ENCODE data around the gene ZSWIM1. TPM values are rescaled to one million over a fixed set of nuclear protein-coding genes. Genes with fewer than 3 reads are reported as not detected.

The ZSWIM1 gene
- total and polyA plus RNA-seq, 2 of the 13 experiments (the other 11 are each of a cell fraction or from before 2014, with no cell fraction given): 9.5 to 11.7 TPM

DNA sequence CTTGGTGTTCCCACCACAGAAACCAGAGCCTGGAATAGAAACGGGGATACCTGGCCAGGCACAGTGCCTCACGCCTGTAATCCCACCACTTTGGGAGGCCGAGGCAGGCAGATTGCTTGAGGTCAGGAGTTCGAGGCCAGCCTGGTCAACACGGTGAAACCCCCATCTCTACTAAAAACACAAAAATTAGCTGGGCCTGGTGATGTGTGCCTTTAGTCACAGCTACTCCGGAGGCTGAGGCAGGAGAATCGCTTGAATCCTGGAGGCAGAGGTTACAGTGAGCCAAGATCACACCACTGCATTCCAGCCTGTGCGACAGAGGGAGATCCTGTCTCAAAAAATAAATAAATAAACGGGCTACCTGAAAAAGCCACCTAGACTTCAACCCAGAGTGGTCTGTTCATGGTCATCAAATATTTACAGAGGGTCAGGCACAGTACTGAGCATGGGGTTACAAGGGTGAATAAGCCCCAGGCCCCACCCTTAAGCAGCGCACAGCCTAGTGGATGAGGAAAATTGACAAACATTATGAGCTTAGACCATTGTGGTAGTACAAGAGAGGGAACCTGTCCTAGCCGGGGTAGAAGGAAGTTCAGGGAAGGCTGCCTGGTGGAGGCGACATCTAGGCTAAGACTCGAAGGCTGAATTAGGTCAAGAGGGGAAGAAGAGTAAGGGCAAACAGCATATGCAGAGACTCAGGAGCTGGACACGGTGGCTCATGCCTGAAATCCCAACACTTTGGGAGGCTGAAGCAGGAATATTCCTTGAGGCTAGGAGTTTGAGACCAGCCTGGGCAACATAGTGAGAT is 46.2 kb downstream of the ZSWIM1 start (continued):
- TF ChIP-seq, protein P1, sequence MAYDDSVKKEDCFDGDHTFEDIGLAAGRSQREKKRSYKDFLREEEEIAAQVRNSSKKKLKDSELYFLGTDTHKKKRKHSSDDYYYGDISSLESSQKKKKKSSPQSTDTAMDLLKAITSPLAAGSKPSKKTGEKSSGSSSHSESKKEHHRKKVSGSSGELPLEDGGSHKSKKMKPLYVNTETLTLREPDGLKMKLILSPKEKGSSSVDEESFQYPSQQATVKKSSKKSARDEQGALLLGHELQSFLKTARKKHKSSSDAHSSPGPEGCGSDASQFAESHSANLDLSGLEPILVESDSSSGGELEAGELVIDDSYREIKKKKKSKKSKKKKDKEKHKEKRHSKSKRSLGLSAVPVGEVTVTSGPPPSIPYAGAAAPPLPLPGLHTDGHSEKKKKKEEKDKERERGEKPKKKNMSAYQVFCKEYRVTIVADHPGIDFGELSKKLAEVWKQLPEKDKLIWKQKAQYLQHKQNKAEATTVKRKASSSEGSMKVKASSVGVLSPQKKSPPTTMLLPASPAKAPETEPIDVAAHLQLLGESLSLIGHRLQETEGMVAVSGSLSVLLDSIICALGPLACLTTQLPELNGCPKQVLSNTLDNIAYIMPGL (CRISPR knock-in tag; IDR thresholded peaks at IDR 0.05; ENCODE audit: borderline replicate concordance in 1 of 2, low read depth in 1 of 2): peak; percentile 68 to 77
- TF ChIP-seq SIX4 (CRISPR knock-in tag; IDR thresholded peaks at IDR 0.05) (peak; percentile 81), ZNF205 (CRISPR knock-in tag; IDR thresholded peaks at IDR 0.05) (peak; percentile 95), ZFP90 (CRISPR knock-in tag; IDR thresholded peaks at IDR 0.05; ENCODE audit: borderline replicate concordance) (0 out of 2 replicates have a peak, but pooled peaks have one; percentile 11), ZSCAN9 (CRISPR knock-in tag; IDR thresholded peaks at IDR 0.05; ENCODE audit: borderline replicate concordance) (peak; percentile 88), ZBTB3 (CRISPR knock-in tag; IDR thresholded peaks at IDR 0.05; ENCODE audit: borderline replicate concordance, low read depth) (peak; percentile 87), KLF9 (CRISPR knock-in tag; IDR thresholded peaks at IDR 0.05; ENCODE audit: low read depth) (no peak), TSC22D2 (CRISPR knock-in tag; IDR thresholded peaks at IDR 0.05; ENCODE audit: borderline replicate concordance) (peak; percentile 93), ZNF333 (CRISPR knock-in tag; IDR thresholded peaks at IDR 0.05; ENCODE audit: borderline replicate concordance) (no peak; the same call in 1 of the 2 replicates), WIZ (CRISPR knock-in tag; IDR thresholded peaks at IDR 0.05) (0 out of 2 replicates have a peak, but pooled peaks have one; percentile 36), SUZ12 (IDR thresholded peaks at IDR 0.05; ENCODE audit: low read depth, low read length) (no peak), MXI1 (IDR thresholded peaks at IDR 0.05; ENCODE audit: borderline replicate concordance, low read depth, low read length) (peak; percentile 72; the same call in 1 of the 3 replicates), ZNF282 (IDR thresholded peaks at IDR 0.05; ENCODE audit: partially characterized antibody) (no peak), NR2F6 (IDR thresholded peaks at IDR 0.05) (peak; percentile 91), NR2F6 (CRISPR knock-in tag; IDR thresholded peaks at IDR 0.05) (peak; percentile 93), HNF4G (IDR thresholded peaks at IDR 0.05; ENCODE audit: borderline replicate concordance, low read depth, low read length) (peak; percentile 83), HNF4G (CRISPR knock-in tag; IDR thresholded peaks at IDR 0.05; ENCODE audit: borderline replicate concordance, low read depth) (peak; percentile 74; the same call in 1 of the 2 replicates), HNF4A (CRISPR knock-in tag; IDR thresholded peaks at IDR 0.05) (peak; percentile 92), ZSCAN31 (CRISPR knock-in tag; IDR thresholded peaks at IDR 0.05; ENCODE audit: low read depth) (no peak; the same call in 1 of the 2 replicates), ZNF746 (CRISPR knock-in tag; IDR thresholded peaks at IDR 0.05) (peak; percentile 82), ZNF749 (CRISPR knock-in tag; IDR thresholded peaks at IDR 0.05; ENCODE audit: borderline replicate concordance) (peak; percentile 59; the same call in 1 of the 2 replicates), ATF7-NPFF (CRISPR knock-in tag; IDR thresholded peaks at IDR 0.05; ENCODE audit: low read depth) (0 out of 2 replicates have a peak, but pooled peaks have one; percentile 8), ZNF180 (CRISPR knock-in tag; IDR thresholded peaks at IDR 0.05; ENCODE audit: borderline replicate concordance, low read depth) (peak; percentile 19; the same call in 1 of the 2 replicates), ZNF274 (CRISPR knock-in tag; IDR thresholded peaks at IDR 0.05) (peak; percentile 49; the same call in 1 of the 2 replicates), YEATS4 (CRISPR knock-in tag; IDR thresholded peaks at IDR 0.05; ENCODE audit: borderline replicate concordance) (peak; percentile 56; the same call in 1 of the 2 replicates)
- TF ChIP-seq, protein P2, sequence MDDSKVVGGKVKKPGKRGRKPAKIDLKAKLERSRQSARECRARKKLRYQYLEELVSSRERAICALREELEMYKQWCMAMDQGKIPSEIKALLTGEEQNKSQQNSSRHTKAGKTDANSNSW (CRISPR knock-in tag; IDR thresholded peaks at IDR 0.05; ENCODE audit: borderline replicate concordance): no peak
- TF ChIP-seq, protein P3, sequence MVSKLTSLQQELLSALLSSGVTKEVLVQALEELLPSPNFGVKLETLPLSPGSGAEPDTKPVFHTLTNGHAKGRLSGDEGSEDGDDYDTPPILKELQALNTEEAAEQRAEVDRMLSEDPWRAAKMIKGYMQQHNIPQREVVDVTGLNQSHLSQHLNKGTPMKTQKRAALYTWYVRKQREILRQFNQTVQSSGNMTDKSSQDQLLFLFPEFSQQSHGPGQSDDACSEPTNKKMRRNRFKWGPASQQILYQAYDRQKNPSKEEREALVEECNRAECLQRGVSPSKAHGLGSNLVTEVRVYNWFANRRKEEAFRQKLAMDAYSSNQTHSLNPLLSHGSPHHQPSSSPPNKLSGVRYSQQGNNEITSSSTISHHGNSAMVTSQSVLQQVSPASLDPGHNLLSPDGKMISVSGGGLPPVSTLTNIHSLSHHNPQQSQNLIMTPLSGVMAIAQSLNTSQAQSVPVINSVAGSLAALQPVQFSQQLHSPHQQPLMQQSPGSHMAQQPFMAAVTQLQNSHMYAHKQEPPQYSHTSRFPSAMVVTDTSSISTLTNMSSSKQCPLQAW (CRISPR knock-in tag; IDR thresholded peaks at IDR 0.05): peak; percentile 96; the same call in 1 of the 2 replicates
